Transverse colon (tissue), 4 donors: ENCODE results near the gene CRB1.

Source experiments
- CTCF ChIP-seq, 5 experiments: fragments of 200-600 bp in 3 of 5; fragments of 450-650 bp in 2 of 5; sonication (generic) in 3 of 5; IDR thresholded peaks; 1 replicate in 2 of 5; 2 replicates in 3 of 5; pipeline ENCODE4 v1.5.1; 2016 to 2017; ENCODE audit warnings: antibody characterized with exemption in 5 of 5, inconsistent platforms in 3 of 5, mild to moderate bottlenecking in 2 of 5, moderate library complexity in 1 of 5
- EP300 ChIP-seq: sonication (generic); formaldehyde crosslinking; IDR thresholded peaks from one replicate; pipeline ENCODE4 v1.6.1; 2017; ENCODE audit warnings: antibody characterized with exemption, low read depth
- POLR2A ChIP-seq: fragments of 450-650 bp; IDR thresholded peaks from one replicate; pipeline ENCODE4 v1.6.1; 2016; ENCODE audit warnings: antibody characterized with exemption, mild to moderate bottlenecking, moderate library complexity
- POLR2AphosphoS5 ChIP-seq, 3 donors: sonication (generic); formaldehyde crosslinking; IDR thresholded peaks; one replicate each; pipeline ENCODE4 v1.6.1; 2016; ENCODE audit warnings: antibody characterized with exemption in 3 of 3

DNA sequence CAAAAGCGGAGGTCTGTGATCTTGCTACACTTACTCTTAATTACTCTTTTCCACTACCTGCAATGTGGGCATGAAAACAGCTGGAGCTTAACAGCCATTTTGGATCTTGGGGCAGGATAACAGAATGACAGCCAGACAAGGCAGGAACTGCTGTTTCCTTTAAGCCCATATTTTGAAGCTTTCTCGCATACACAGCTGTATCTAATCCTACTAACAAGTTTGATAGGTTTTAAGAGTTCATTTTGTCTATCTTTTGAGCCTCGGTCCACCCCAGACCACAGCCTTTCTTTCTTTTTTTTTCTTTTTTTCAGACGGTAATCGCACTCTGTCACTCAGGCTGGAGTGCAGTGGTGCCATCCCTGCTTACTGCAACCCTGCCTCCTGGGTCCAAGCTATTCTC lies 42.4 kb upstream of the CRB1 start:
- TF ChIP-seq POLR2A (no peak), CTCF (IDR thresholded peaks at IDR 0.05) (no peak), POLR2AphosphoS5 (IDR thresholded peaks at IDR 0.05) (no peak), EP300 (no peak)
